CD8-positive, alpha-beta memory T cell (primary cell): ENCODE data around the gene LRTM2. TPM values are rescaled to one million over a fixed set of nuclear protein-coding genes. Genes with fewer than 3 reads are reported as not detected.

Source experiments
- CTCF ChIA-PET: fragments of 350-600 bp; sonication (Branson Sonifier 250); formaldehyde crosslinking; loops from one replicate; lab custom pipeline; 2021; ENCODE audit warnings: antibody characterized with exemption; lab: Charles Lee
- POLR2A ChIA-PET: fragments of 350-600 bp; sonication (Branson Sonifier 250); formaldehyde crosslinking; loops from one replicate; lab custom pipeline; 2021; ENCODE audit warnings: antibody characterized with exemption; lab: Charles Lee
- DNase-seq, 5 donors: peaks; one replicate each; pipeline versions ENCODE4 v3.0.0 to v3.0.0-alpha.2; 2020 to 2022; ENCODE audit warnings: mixed read lengths in 1 of 5
- H3K27ac ChIP-seq: one replicate; pipeline ENCODE4 v1.7.0; 2013; ENCODE audit warnings: low read depth, mild to moderate bottlenecking, low read length, moderate library complexity
- H3K27me3 ChIP-seq: 2 replicates; pipeline ENCODE4 v1.7.0; 2013; ENCODE audit warnings: low read length, mild to moderate bottlenecking; ENCODE audit not compliant: insufficient read depth, poor library complexity, severe bottlenecking
- H3K36me3 ChIP-seq: 2 replicates; pipeline ENCODE4 v1.7.0; 2013; ENCODE audit warnings: mild to moderate bottlenecking, low read length, moderate library complexity; ENCODE audit not compliant: insufficient read depth
- H3K4me1 ChIP-seq: 2 replicates; pipeline ENCODE4 v1.7.0; 2013; ENCODE audit warnings: mild to moderate bottlenecking, low read length, moderate library complexity; ENCODE audit not compliant: insufficient read depth
- H3K4me3 ChIP-seq: 2 replicates; pipeline ENCODE4 v1.7.0; 2013; ENCODE audit warnings: mild to moderate bottlenecking, low read length
- H3K9me3 ChIP-seq: 2 replicates; pipeline ENCODE4 v1.7.0; 2013; ENCODE audit warnings: mild to moderate bottlenecking, low read length
- H3K27ac Mint-ChIP-seq, 8 donors: one replicate each; pipeline ENCODE4 v1.8.0; 2020 to 2021; ENCODE audit warnings: mixed read lengths in 8 of 8, mild to moderate bottlenecking in 6 of 8, inconsistent platforms in 3 of 8, moderate library complexity in 3 of 8
- H3K27me3 Mint-ChIP-seq, 2 donors: one replicate each; pipeline ENCODE4 v1.8.0; 2020 to 2021; ENCODE audit warnings: mixed read lengths in 2 of 2, mild to moderate bottlenecking in 1 of 2, moderate library complexity in 1 of 2
- H3K36me3 Mint-ChIP-seq, 3 donors: one replicate each; pipeline ENCODE4 v1.8.0; 2020 to 2021; ENCODE audit warnings: mixed read lengths in 3 of 3, inconsistent platforms in 1 of 3, mild to moderate bottlenecking in 1 of 3
- H3K4me1 Mint-ChIP-seq, 3 donors: one replicate each; pipeline ENCODE4 v1.8.0; 2020 to 2021; ENCODE audit warnings: mixed read lengths in 3 of 3, inconsistent platforms in 1 of 3, mild to moderate bottlenecking in 1 of 3
- H3K4me3 Mint-ChIP-seq, 7 donors: one replicate each; pipeline ENCODE4 v1.8.0; 2020 to 2021; ENCODE audit warnings: mixed read lengths in 7 of 7, mild to moderate bottlenecking in 6 of 7, moderate library complexity in 4 of 7, inconsistent platforms in 2 of 7
- H3K9me3 Mint-ChIP-seq, 5 donors: one replicate each; pipeline ENCODE4 v1.8.0; 2020 to 2022; ENCODE audit warnings: mixed read lengths in 5 of 5, mild to moderate bottlenecking in 3 of 5, moderate library complexity in 2 of 5, inconsistent platforms in 1 of 5
- polyA plus RNA-seq: library from polyadenylated mRNA; unstranded; fragments of 300-500 nt; fragmentation: Illumina TruSeq; gene quantifications from one replicate; pipeline ENCODE4 v1.2.3, GENCODE V29; 2021
- total RNA-seq, 2 experiments: library from RNA; stranded (reverse); gene quantifications; one replicate each; pipeline ENCODE4 v1.2.3, GENCODE V29; 2021

LRTM2 gene
- total and polyA plus RNA-seq, 3 experiments from 2014 or later, result 0.24 TPM; not detected in 2

- Histone ChIP-seq H3K9me3 (no peaks in the 10 kb centered on the region), H3K36me3 (no peaks in the 10 kb centered on the region), H3K27me3 (no peaks in the 10 kb centered on the region), H3K27ac (no peak overlapping the region), H3K4me1 (no peaks in the 10 kb centered on the region), H3K4me3 (no peak overlapping the region)
- Mint-ChIP-seq H3K27me3 (peaks cover 9 to 20% of the 10 kb centered on the region in 2 donors), H3K36me3 (no peaks in the 10 kb centered on the region), H3K4me3 (no peak overlapping the region), H3K27ac (no peak overlapping the region), H3K9me3 (no peaks in the 10 kb centered on the region), H3K4me1 (no peaks in the 10 kb centered on the region)
- ChIA-PET CTCF (no interaction called here), POLR2A (no interaction called here)
- DNase-seq, result no peak
These were observed 21.3 kb downstream of the LRTM2 start for GRCh38 chr12:1841586-1842182.

GRCh38 chr12:1842183-1842904, 22.0 kb downstream of the LRTM2 start:
- H3K27me3 Mint-ChIP-seq, result peaks cover 9 to 25% of the 10 kb centered on the region in 2 donors
- no peak overlapping the region for H3K27ac Mint-ChIP-seq
- Histone ChIP-seq H3K36me3 (no peaks in the 10 kb centered on the region), H3K27me3 (no peaks in the 10 kb centered on the region), H3K27ac (no peak overlapping the region), H3K4me1 (no peaks in the 10 kb centered on the region), H3K9me3 (no peaks in the 10 kb centered on the region), H3K4me3 (no peak overlapping the region)
- DNase-seq, result peak in 1 of 5 donors; percentile 30
- no peaks in the 10 kb centered on the region for H3K4me1 Mint-ChIP-seq
- H3K4me3 Mint-ChIP-seq, result no peak overlapping the region
- no peaks in the 10 kb centered on the region for H3K9me3 Mint-ChIP-seq
- no peaks in the 10 kb centered on the region for H3K36me3 Mint-ChIP-seq
- POLR2A ChIA-PET, result no interaction called here
- CTCF ChIA-PET, result interaction anchor here (1.4 kb wide), 1 partner anchor 98 kb away, joined by 4 read pairs; no protein-coding TSS in a partner anchor

GRCh38 chr12:1842905-1843640, 22.7 kb downstream of the LRTM2 start:
- no peak overlapping the region for H3K4me3 Mint-ChIP-seq
- H3K4me3 ChIP-seq, result no peak overlapping the region
- H3K27me3 ChIP-seq, result no peaks in the 10 kb centered on the region
- no peak overlapping the region for H3K27ac Mint-ChIP-seq
- H3K27me3 Mint-ChIP-seq, result peaks cover 9 to 28% of the 10 kb centered on the region in 2 donors
- POLR2A ChIA-PET, result no interaction called here
- H3K4me1 Mint-ChIP-seq, result no peaks in the 10 kb centered on the region
- no peaks in the 10 kb centered on the region for H3K36me3 ChIP-seq
- no peak overlapping the region for H3K27ac ChIP-seq
- CTCF ChIA-PET, result interaction anchor here (1.4 kb wide), 1 partner anchor 97 kb away, joined by 4 read pairs; no protein-coding TSS in a partner anchor
- no peaks in the 10 kb centered on the region for H3K9me3 Mint-ChIP-seq
- no peaks in the 10 kb centered on the region for H3K4me1 ChIP-seq
- peak in 1 of 5 donors; percentile 23 for DNase-seq
- H3K9me3 ChIP-seq, result no peaks in the 10 kb centered on the region
- no peaks in the 10 kb centered on the region for H3K36me3 Mint-ChIP-seq

- H3K36me3 Mint-ChIP-seq, result no peaks in the 10 kb centered on the region
- no peak overlapping the region for H3K4me3 ChIP-seq
- ChIA-PET POLR2A (no interaction called here), CTCF (interaction anchor here (1.4 kb wide), 1 partner anchor 96 kb away, joined by 4 read pairs; no protein-coding TSS in a partner anchor)
- no peaks in the 10 kb centered on the region for H3K4me1 Mint-ChIP-seq
- no peaks in the 10 kb centered on the region for H3K27me3 ChIP-seq
- no peak overlapping the region for H3K27ac Mint-ChIP-seq
- no peak overlapping the region for H3K27ac ChIP-seq
- no peak overlapping the region for H3K4me3 Mint-ChIP-seq
- H3K36me3 ChIP-seq, result no peaks in the 10 kb centered on the region
- peaks cover 6 to 30% of the 10 kb centered on the region in 2 donors for H3K27me3 Mint-ChIP-seq
- H3K9me3 ChIP-seq, result no peaks in the 10 kb centered on the region
- no peak for DNase-seq
- H3K4me1 ChIP-seq, result no peaks in the 10 kb centered on the region
- H3K9me3 Mint-ChIP-seq, result no peaks in the 10 kb centered on the region
These were observed 23.3 kb downstream of the LRTM2 start for GRCh38 chr12:1843641-1844005.

- no peaks in the 10 kb centered on the region for H3K4me1 Mint-ChIP-seq
- peak in 1 of 5 donors; percentile 19 for DNase-seq
- CTCF ChIA-PET, result no interaction called here
These were observed 23.9 kb downstream of the LRTM2 start for GRCh38 chr12:1844223-1844622.

GRCh38 chr12:1844661-1845409, 24.5 kb downstream of the LRTM2 start:
- H3K27me3 Mint-ChIP-seq, result peaks cover 6 to 30% of the 10 kb centered on the region in 2 donors
- Histone ChIP-seq H3K4me3 (no peak overlapping the region), H3K27ac (no peak overlapping the region), H3K4me1 (no peaks in the 10 kb centered on the region), H3K36me3 (no peaks in the 10 kb centered on the region), H3K9me3 (no peaks in the 10 kb centered on the region), H3K27me3 (no peaks in the 10 kb centered on the region)
- ChIA-PET POLR2A (interaction anchor here (0.5 kb wide), 1 partner anchor 19 kb away, joined by 4 read pairs; no protein-coding TSS in a partner anchor), CTCF (no interaction called here)
- no peaks in the 10 kb centered on the region for H3K9me3 Mint-ChIP-seq
- no peaks in the 10 kb centered on the region for H3K36me3 Mint-ChIP-seq
- peak overlapping the region in 2 of 8 donors; percentile 11 to 56 for H3K27ac Mint-ChIP-seq
- no peak overlapping the region for H3K4me3 Mint-ChIP-seq
- peak in 1 of 5 donors; percentile 18 for DNase-seq
- no peaks in the 10 kb centered on the region for H3K4me1 Mint-ChIP-seq

More at GRCh38 chr12:1844223-1844622, 23.9 kb downstream of the LRTM2 start:
- H3K27me3 ChIP-seq, result no peaks in the 10 kb centered on the region
- H3K4me1 ChIP-seq, result no peaks in the 10 kb centered on the region
- no peak overlapping the region for H3K27ac ChIP-seq
- no peaks in the 10 kb centered on the region for H3K36me3 ChIP-seq
- POLR2A ChIA-PET, result no interaction called here
- no peak overlapping the region for H3K27ac Mint-ChIP-seq
- no peaks in the 10 kb centered on the region for H3K9me3 ChIP-seq
- H3K4me3 ChIP-seq, result no peak overlapping the region
- no peaks in the 10 kb centered on the region for H3K9me3 Mint-ChIP-seq
- H3K4me3 Mint-ChIP-seq, result no peak overlapping the region
- H3K36me3 Mint-ChIP-seq, result no peaks in the 10 kb centered on the region
- peaks cover 6 to 30% of the 10 kb centered on the region in 2 donors for H3K27me3 Mint-ChIP-seq

GRCh38 chr12:1845427-1845826, 25.1 kb downstream of the LRTM2 start:
- Histone ChIP-seq H3K27me3 (no peaks in the 10 kb centered on the region), H3K4me3 (no peak overlapping the region), H3K36me3 (no peaks in the 10 kb centered on the region), H3K9me3 (no peaks in the 10 kb centered on the region), H3K4me1 (no peaks in the 10 kb centered on the region), H3K27ac (no peak overlapping the region)
- ChIA-PET POLR2A (interaction anchor here (0.5 kb wide), 1 partner anchor 20 kb away, joined by 4 read pairs; no protein-coding TSS in a partner anchor), CTCF (no interaction called here)
- peaks cover 6 to 30% of the 10 kb centered on the region in 2 donors for H3K27me3 Mint-ChIP-seq
- no peak overlapping the region for H3K4me3 Mint-ChIP-seq
- no peaks in the 10 kb centered on the region for H3K4me1 Mint-ChIP-seq
- no peaks in the 10 kb centered on the region for H3K9me3 Mint-ChIP-seq
- no peaks in the 10 kb centered on the region for H3K36me3 Mint-ChIP-seq
- no peak overlapping the region for H3K27ac Mint-ChIP-seq
- DNase-seq, result peak in 1 of 5 donors; percentile 38
